ENCODE data around the gene CELF2. TPM values are rescaled to one million over a fixed set of nuclear protein-coding genes. Genes with fewer than 3 reads are reported as not detected.
A peak's percentile ranks its signal among the peaks of the same experiment; 100 is the strongest.

Gene CELF2
- total and polyA plus RNA-seq, 2 experiments from 2014 or later: 14.4 to 26.5 TPM

- WGBS, 2 experiments (ENCODE audit: low coverage in 1 of 2, low lambda C conversion rate in 2 of 2, missing lambda C conversion rate in 2 of 2): 38 to 47% methylated on average over 4 of the region's 4 CpGs
- H3F3A ChIP-seq (ENCODE audit: insufficient read depth): no peaks in the 10 kb centered on the region
- no peaks in the 10 kb centered on the region for H3K36me3 ChIP-seq (ENCODE audit: low read depth)
- no peaks in the 10 kb centered on the region for H3K27me3 ChIP-seq (replicated peaks; ENCODE audit: insufficient read depth)
- no peaks in the 10 kb centered on the region for H3K4me1 ChIP-seq (ENCODE audit: insufficient read depth)
- H3K79me2 ChIP-seq (ENCODE audit: insufficient read depth): no peaks in the 10 kb centered on the region
- no peaks in the 10 kb centered on the region for H3K9me2 ChIP-seq (ENCODE audit: insufficient read depth)
- H4K20me1 ChIP-seq (ENCODE audit: insufficient read depth): peaks cover 4% of the 10 kb centered on the region; the same call in 1 of the 2 replicates
- TF ChIP-seq EZH2phosphoT487 (IDR thresholded peaks at IDR 0.05; ENCODE audit: insufficient read depth, low read depth): no peak
- no peak for TF ChIP-seq EZH2 (IDR thresholded peaks at IDR 0.05; ENCODE audit: insufficient read depth, poor library complexity, severe bottlenecking)
- no peak overlapping the region for H3K9ac ChIP-seq
- H3K4me2 ChIP-seq (ENCODE audit: unreplicated experiment): no peak overlapping the region
- H3K9me3 ChIP-seq (ENCODE audit: low read depth): no peaks in the 10 kb centered on the region
- in situ Hi-C loops (cut with MboI): loop anchor here (25.0 kb wide), 1 partner anchor 1682 kb away; no protein-coding TSS in a partner anchor
- DNase-seq: peak; percentile 6
- no peak overlapping the region for H3K4me3 ChIP-seq
- no peak overlapping the region for H3K27ac ChIP-seq
- no peak overlapping the region for H2AFZ ChIP-seq
These were observed 51.4 kb downstream of the CELF2 start for GRCh38 chr10:11068861-11069633.

GRCh38 chr10:11073410-11073809, 55.7 kb downstream of the CELF2 start:
- Histone ChIP-seq H3K79me2 (ENCODE audit: insufficient read depth) (no peaks in the 10 kb centered on the region), H4K20me1 (ENCODE audit: insufficient read depth) (peaks cover 4% of the 10 kb centered on the region; the same call in 1 of the 2 replicates), H3K9me3 (ENCODE audit: low read depth) (no peaks in the 10 kb centered on the region), H2AFZ (no peak overlapping the region), H3K36me3 (ENCODE audit: low read depth) (no peaks in the 10 kb centered on the region), H3K9ac (no peak overlapping the region), H3K27ac (no peak overlapping the region), H3K4me3 (no peak overlapping the region), H3F3A (ENCODE audit: insufficient read depth) (no peaks in the 10 kb centered on the region), H3K4me1 (ENCODE audit: insufficient read depth) (no peaks in the 10 kb centered on the region), H3K9me2 (ENCODE audit: insufficient read depth) (no peaks in the 10 kb centered on the region), H3K27me3 (replicated peaks; ENCODE audit: insufficient read depth) (no peaks in the 10 kb centered on the region; the same call in 1 of the 2 replicates), H3K4me2 (ENCODE audit: unreplicated experiment) (no peak overlapping the region)
- TF ChIP-seq EZH2phosphoT487 (IDR thresholded peaks at IDR 0.05; ENCODE audit: insufficient read depth, low read depth): no peak
- no peak for TF ChIP-seq EZH2 (IDR thresholded peaks at IDR 0.05; ENCODE audit: insufficient read depth, poor library complexity, severe bottlenecking)
- in situ Hi-C loops (cut with MboI): loop anchor here (25.0 kb wide), 1 partner anchor 1686 kb away; no protein-coding TSS in a partner anchor
- DNase-seq: no peak
- 28 to 30% methylated on average over 4 of the region's 4 CpGs for WGBS, 2 experiments (ENCODE audit: low coverage in 1 of 2, low lambda C conversion rate in 2 of 2, missing lambda C conversion rate in 2 of 2)

DNA sequence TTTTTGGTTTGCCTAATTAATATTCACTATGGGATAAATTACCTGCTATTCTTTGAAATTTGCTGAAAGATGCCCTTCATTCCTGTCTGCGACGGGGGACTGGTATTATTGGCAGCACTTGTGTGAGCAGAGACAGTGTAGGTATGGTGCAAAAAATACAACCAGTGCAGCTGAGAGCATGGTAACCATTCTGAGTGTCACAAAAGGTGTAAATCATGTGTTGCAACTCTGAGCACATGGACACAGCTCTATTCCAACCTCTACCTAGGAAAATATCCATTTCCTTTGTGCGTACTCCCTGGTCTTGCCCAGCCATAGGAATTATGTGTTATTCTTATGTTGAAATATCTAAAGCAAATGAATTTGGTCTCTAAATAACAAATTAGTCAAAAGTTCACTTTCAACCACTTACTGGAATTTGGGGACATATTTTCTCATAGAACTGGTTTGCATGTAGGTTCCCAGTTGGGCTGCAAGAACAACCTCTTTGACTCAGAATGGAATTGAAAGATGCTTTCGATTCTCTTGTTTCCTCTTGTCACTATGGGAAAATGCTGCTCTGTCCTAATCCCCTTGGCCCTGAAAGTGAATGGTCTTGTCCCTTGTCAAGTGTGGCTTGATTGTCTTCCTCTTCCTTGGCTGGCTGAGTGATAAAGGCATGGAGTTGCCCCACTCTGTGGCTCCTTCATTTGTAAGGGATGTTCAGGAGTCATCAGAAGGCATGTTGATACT, 57.0 kb downstream of the CELF2 start:
- Histone ChIP-seq H3K9me3 (ENCODE audit: low read depth) (no peaks in the 10 kb centered on the region), H3K79me2 (ENCODE audit: insufficient read depth) (no peaks in the 10 kb centered on the region), H3K9me2 (ENCODE audit: insufficient read depth) (no peaks in the 10 kb centered on the region), H4K20me1 (ENCODE audit: insufficient read depth) (no peaks in the 10 kb centered on the region), H3K27me3 (replicated peaks; ENCODE audit: insufficient read depth) (no peaks in the 10 kb centered on the region; the same call in 1 of the 2 replicates), H3K36me3 (ENCODE audit: low read depth) (no peaks in the 10 kb centered on the region), H2AFZ (no peak overlapping the region), H3K4me3 (no peak overlapping the region), H3F3A (ENCODE audit: insufficient read depth) (no peaks in the 10 kb centered on the region), H3K4me1 (ENCODE audit: insufficient read depth) (no peaks in the 10 kb centered on the region), H3K9ac (no peak overlapping the region), H3K4me2 (ENCODE audit: unreplicated experiment) (no peak overlapping the region), H3K27ac (no peak overlapping the region)
- DNase-seq: no peak
- in situ Hi-C loops (cut with MboI): loop anchor here (25.0 kb wide), 1 partner anchor 1687 kb away; no protein-coding TSS in a partner anchor
- no peak for TF ChIP-seq EZH2 (IDR thresholded peaks at IDR 0.05; ENCODE audit: insufficient read depth, poor library complexity, severe bottlenecking)
- no peak for TF ChIP-seq EZH2phosphoT487 (IDR thresholded peaks at IDR 0.05; ENCODE audit: insufficient read depth, low read depth)
- 69 to 74% methylated on average over 4 of the region's 4 CpGs for WGBS, 2 experiments (ENCODE audit: low coverage in 1 of 2, low lambda C conversion rate in 2 of 2, missing lambda C conversion rate in 2 of 2)

DNA sequence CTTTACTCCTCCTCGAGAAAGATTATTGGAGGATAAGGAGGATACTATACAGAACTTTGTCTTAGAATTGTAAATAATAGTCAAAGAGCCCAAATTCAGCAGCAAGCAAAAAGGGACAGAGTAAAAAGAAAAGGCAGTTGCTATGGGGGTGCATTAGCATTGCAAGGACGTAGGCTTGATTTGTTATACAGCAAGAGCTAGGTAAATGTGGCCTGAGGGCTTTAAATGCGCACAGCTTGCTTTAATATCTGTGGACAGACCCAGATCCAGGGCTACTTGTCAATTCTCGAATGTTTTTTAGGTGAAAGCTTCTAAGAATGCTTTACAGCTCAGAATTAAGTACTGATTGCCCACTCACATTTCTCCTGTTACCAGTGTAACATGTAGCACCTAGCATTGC, 58.5 kb downstream of the CELF2 start:
- no peak overlapping the region for H3K4me3 ChIP-seq
- TF ChIP-seq EZH2 (IDR thresholded peaks at IDR 0.05; ENCODE audit: insufficient read depth, poor library complexity, severe bottlenecking) (no peak), EZH2phosphoT487 (IDR thresholded peaks at IDR 0.05; ENCODE audit: insufficient read depth, low read depth) (no peak)
- 53 to 57% methylated on average over 4 of the region's 4 CpGs for WGBS, 2 experiments (ENCODE audit: low coverage in 1 of 2, low lambda C conversion rate in 2 of 2, missing lambda C conversion rate in 2 of 2)
- no peaks in the 10 kb centered on the region for H3K36me3 ChIP-seq (ENCODE audit: low read depth)
- H4K20me1 ChIP-seq (ENCODE audit: insufficient read depth): no peaks in the 10 kb centered on the region
- H3K9me2 ChIP-seq (ENCODE audit: insufficient read depth): no peaks in the 10 kb centered on the region
- H3K27me3 ChIP-seq (replicated peaks; ENCODE audit: insufficient read depth): no peaks in the 10 kb centered on the region; the same call in 1 of the 2 replicates
- no peak overlapping the region for H2AFZ ChIP-seq
- H3K9me3 ChIP-seq (ENCODE audit: low read depth): no peaks in the 10 kb centered on the region
- H3K27ac ChIP-seq: no peak overlapping the region
- in situ Hi-C loops (cut with MboI): no loop called here
- no peak overlapping the region for H3K9ac ChIP-seq
- no peak for DNase-seq
- no peaks in the 10 kb centered on the region for H3K4me1 ChIP-seq (ENCODE audit: insufficient read depth)
- no peaks in the 10 kb centered on the region for H3K79me2 ChIP-seq (ENCODE audit: insufficient read depth)
- no peaks in the 10 kb centered on the region for H3F3A ChIP-seq (ENCODE audit: insufficient read depth)
- no peak overlapping the region for H3K4me2 ChIP-seq (ENCODE audit: unreplicated experiment)

Data from GM23248 (cell line).